ENCODE measurements around the gene MID2.

- TF ChIP-seq CTCF (IDR thresholded peaks at IDR 0.05; ENCODE audit: insufficient read depth, low read length) (no peak), POLR2AphosphoS5 (IDR thresholded peaks at IDR 0.05; ENCODE audit: low read depth) (no peak), REST (IDR thresholded peaks at IDR 0.05; ENCODE audit: insufficient replicate concordance, low read depth) (no peak), GABPA (IDR thresholded peaks at IDR 0.05; ENCODE audit: low read depth) (no peak)
Measured at GRCh38 chrX:107836958-107837357, 11.3 kb downstream of the MID2 start.

Measured in HL-60 (cell line).